Thoracic aorta (tissue), 2 donors: ENCODE measurements around the gene EXOG. TPM values are rescaled to one million over a fixed set of nuclear protein-coding genes. Genes with fewer than 3 reads are reported as not detected.

Experiments
- ATAC-seq: fragments of 150-250 bp; one replicate; pipeline ENCODE4 v1.8.0; 2017; ENCODE audit warnings: low read depth; ENCODE audit not compliant: insufficient number of reproducible peaks, low FRiP score
- DNase-seq: peaks from one replicate; pipeline ENCODE4 v3.0.0-alpha.2; 2020; ENCODE audit warnings: low spot score
- H3K27ac ChIP-seq, 2 donors: fragments of 200-600 bp; sonication (generic); 1 replicate in 1 of 2; 2 replicates in 1 of 2; pipeline ENCODE4 v1.5.1; 2016; ENCODE audit warnings: mild to moderate bottlenecking in 2 of 2, moderate library complexity in 2 of 2
- H3K27me3 ChIP-seq: fragments of 200-600 bp; sonication (generic); replicated peaks from 2 replicates; pipeline ENCODE4 v1.6.0; 2016; ENCODE audit warnings: mild to moderate bottlenecking; ENCODE audit not compliant: insufficient read depth
- H3K36me3 ChIP-seq: fragments of 200-600 bp; sonication (generic); one replicate; pipeline ENCODE4 v1.5.1; 2016
- H3K4me1 ChIP-seq, 2 donors: fragments of 200-600 bp; sonication (generic); 1 replicate in 1 of 2; 2 replicates in 1 of 2; pipeline versions ENCODE4 v1.5.1 to v1.6.0; 2016; ENCODE audit warnings: low read depth in 2 of 2, mild to moderate bottlenecking in 1 of 2; ENCODE audit not compliant: control insufficient read depth in 1 of 2
- H3K4me3 ChIP-seq: fragments of 200-600 bp; sonication (generic); 2 replicates; pipeline ENCODE4 v1.5.1; 2016; ENCODE audit warnings: mild to moderate bottlenecking
- H3K9me3 ChIP-seq: fragments of 200-600 bp; sonication (generic); 2 replicates; pipeline ENCODE4 v1.5.1; 2016
- total RNA-seq, 2 donors: library from RNA; depleted of rRNA; stranded (reverse); fragments of >200 nt; gene quantifications; one replicate each; pipeline versions ENCODE4 v1.1.0 to v1.2.3, GENCODE V29; 2016
- TF ChIP-seq, protein P1 (sequence below): fragments of 200-600 bp; sonication (generic); IDR thresholded peaks from one replicate; pipeline ENCODE4 v1.5.1; 2019; ENCODE audit warnings: antibody characterized with exemption

EXOG gene, protein sequence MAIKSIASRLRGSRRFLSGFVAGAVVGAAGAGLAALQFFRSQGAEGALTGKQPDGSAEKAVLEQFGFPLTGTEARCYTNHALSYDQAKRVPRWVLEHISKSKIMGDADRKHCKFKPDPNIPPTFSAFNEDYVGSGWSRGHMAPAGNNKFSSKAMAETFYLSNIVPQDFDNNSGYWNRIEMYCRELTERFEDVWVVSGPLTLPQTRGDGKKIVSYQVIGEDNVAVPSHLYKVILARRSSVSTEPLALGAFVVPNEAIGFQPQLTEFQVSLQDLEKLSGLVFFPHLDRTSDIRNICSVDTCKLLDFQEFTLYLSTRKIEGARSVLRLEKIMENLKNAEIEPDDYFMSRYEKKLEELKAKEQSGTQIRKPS
- 10 to 100 TPM; 14.9 to 16.3 TPM for total RNA-seq

DNA sequence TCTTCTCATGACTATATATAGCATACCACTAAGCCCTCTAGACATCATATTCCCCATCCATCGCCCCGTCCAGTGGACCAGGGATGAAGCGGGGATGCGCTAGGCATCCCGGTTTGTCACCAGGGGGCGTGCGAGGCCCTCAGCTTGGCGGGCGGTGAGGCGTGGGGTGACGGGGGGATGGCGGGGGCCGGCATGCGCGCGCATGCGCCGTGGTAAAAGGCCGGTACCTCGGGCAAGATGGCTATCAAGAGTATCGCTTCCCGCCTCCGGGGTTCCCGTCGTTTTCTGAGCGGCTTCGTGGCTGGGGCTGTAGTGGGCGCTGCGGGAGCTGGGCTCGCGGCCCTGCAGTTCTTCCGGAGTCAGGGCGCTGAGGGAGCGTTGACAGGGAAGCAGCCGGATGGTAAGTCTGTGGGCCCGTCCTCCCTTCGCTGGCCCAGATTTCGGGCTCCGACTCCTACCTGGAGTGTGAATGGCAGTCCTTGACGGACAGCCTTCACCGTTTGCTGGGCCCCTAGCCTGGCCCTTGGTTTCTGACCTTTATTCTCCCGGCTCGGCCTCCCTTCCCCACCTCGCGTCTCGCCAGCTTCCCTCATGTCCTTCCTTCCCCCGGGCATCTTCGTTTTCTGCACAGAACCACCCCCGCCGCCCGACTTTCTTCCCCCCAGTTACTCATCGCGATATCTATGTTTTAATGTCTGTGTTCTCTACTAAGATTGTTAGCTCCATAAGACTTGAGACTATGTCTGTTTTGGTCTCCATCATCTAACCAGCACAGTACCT lies at the start of gene EXOG:
Gene EXOG (plus strand): TSS at position 210 of the 780 bp plus-strand sequence. CDS start 28 bp downstream, at position 238.
- no peaks in the 10 kb centered on the region for H3K36me3 ChIP-seq
- peak within 1 kb of the TSS; percentile 94 for H3K4me3 ChIP-seq
- H3K27me3 ChIP-seq: no peaks in the 10 kb centered on the region
- peaks cover 3 to 6% of the 10 kb centered on the region in 2 donors for H3K4me1 ChIP-seq
- peak; percentile 52 for DNase-seq
- H3K27ac ChIP-seq: peak within 1 kb of the TSS in 1 of 2 donors; percentile 67
- ATAC-seq: peak; percentile 88
- no peaks in the 10 kb centered on the region for H3K9me3 ChIP-seq
- TF ChIP-seq, protein P1, sequence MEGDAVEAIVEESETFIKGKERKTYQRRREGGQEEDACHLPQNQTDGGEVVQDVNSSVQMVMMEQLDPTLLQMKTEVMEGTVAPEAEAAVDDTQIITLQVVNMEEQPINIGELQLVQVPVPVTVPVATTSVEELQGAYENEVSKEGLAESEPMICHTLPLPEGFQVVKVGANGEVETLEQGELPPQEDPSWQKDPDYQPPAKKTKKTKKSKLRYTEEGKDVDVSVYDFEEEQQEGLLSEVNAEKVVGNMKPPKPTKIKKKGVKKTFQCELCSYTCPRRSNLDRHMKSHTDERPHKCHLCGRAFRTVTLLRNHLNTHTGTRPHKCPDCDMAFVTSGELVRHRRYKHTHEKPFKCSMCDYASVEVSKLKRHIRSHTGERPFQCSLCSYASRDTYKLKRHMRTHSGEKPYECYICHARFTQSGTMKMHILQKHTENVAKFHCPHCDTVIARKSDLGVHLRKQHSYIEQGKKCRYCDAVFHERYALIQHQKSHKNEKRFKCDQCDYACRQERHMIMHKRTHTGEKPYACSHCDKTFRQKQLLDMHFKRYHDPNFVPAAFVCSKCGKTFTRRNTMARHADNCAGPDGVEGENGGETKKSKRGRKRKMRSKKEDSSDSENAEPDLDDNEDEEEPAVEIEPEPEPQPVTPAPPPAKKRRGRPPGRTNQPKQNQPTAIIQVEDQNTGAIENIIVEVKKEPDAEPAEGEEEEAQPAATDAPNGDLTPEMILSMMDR: peak; percentile 86

DNA sequence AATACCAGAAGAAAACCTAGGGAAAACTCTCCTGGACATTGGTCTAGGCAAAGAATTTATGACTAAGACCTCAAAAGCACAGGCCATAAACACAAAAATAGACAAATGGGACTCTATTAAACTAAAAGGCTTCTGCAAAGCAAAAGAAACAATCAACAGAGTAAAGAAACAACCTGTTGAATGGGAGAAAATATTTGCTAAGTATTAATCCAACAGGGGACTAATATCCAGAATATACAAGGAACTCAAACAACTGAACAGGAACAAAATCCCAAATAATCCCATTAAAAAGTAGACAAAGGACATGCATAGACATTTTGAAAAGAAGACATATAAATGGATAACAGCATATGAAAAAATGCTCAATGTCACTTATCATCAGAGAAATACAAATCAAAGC lies 49.3 kb upstream of the EXOG start:
- ATAC-seq: no peak
- no peaks in the 10 kb centered on the region for H3K9me3 ChIP-seq
- H3K36me3 ChIP-seq: no peaks in the 10 kb centered on the region
- no peak overlapping the region for H3K4me3 ChIP-seq
- TF ChIP-seq, protein P1: no peak
- DNase-seq: no peak
- no peak overlapping the region for H3K27ac ChIP-seq
- H3K4me1 ChIP-seq: no peaks in the 10 kb centered on the region
- H3K27me3 ChIP-seq: no peaks in the 10 kb centered on the region

DNA sequence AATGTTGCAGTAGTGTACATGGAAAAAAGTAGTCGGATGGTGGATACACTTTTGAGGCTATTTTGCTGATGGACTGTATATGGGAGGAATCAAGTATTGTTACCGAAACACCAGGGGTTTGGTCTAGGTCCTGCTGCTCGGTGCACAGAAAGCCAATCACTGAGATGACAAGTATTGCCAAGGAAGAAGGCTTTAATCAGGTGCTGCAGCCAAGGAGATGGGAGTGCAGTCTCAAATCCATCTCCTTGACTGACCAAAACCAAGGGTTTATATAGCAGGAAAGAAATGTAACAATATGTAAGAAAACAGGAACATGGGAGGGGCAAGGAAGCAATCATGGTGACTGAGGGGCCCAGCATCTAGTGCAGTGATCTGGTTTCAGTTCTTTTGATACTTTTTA lies 45.3 kb upstream of the EXOG start:
- H3K9me3 ChIP-seq: no peaks in the 10 kb centered on the region
- H3K36me3 ChIP-seq: no peaks in the 10 kb centered on the region
- DNase-seq (no peak), ATAC-seq (no peak)
- no peaks in the 10 kb centered on the region for H3K27me3 ChIP-seq
- TF ChIP-seq, protein P1: no peak
- no peak overlapping the region for H3K27ac ChIP-seq
- H3K4me3 ChIP-seq: no peak overlapping the region
- peaks cover 5 to 8% of the 10 kb centered on the region in 2 donors for H3K4me1 ChIP-seq

DNA sequence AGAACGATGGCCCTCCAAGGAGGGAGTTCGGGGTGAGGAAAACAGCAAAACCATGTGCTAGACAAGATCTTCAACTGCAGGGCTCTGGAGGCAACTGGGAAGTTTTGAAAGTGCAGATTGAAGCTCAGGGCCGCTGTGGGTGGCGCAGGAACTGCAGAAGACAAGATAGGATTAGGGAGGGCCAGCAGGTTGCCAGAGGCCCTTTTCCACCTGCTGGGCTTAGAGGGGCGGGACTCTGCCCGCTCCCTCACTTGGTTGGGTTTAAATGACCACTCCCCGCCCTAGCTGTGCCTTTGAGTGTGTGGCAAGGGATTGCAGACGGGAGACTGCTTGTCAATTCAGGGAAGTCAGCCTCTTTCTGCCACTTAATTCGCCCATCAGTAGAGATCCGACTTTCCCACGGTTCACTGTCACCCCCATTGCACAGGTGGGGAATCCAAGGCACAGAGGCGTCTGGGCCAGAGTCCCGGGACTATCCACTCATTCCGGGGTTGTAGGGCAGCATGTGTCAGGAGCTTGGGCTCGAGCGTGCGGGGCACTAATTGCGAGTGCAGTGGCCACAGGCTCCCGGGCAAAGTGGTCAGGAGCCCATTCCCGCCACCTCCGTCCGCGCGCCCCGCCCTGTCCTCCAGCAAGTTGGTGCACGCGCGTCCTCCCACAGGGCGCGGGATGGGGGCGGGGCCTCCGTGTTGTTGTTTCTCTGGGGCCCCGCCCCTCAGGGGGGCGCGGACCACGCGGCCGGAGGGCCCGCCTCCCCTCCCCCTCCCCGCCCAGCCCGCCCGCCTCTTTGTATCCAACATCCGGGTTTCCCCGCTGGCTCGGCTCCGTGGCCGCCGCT lies 42.8 kb upstream of the EXOG start, which contains the start of gene ACVR2B:
Gene ACVR2B (plus strand): TSS at position 816 of the 838 bp plus-strand sequence. CDS start 433 bp downstream, outside the sequence.
- H3K36me3 ChIP-seq: no peaks in the 10 kb centered on the region
- no peaks in the 10 kb centered on the region for H3K9me3 ChIP-seq
- peaks cover 9 to 15% of the 10 kb centered on the region in 2 donors for H3K4me1 ChIP-seq
- DNase-seq: peak; percentile 62
- H3K27ac ChIP-seq: peak within 1 kb of the TSS; percentile 38 to 53
- peak; percentile 63 for ATAC-seq
- H3K4me3 ChIP-seq: peak within 1 kb of the TSS; percentile 94
- no peaks in the 10 kb centered on the region for H3K27me3 ChIP-seq
- TF ChIP-seq, protein P1: no peak
